Hematopoietic multipotent progenitor cell treated with erythropoietin and hydrocortisone succinate and interleukin-3 and kit ligand, for 17 days (in vitro differentiated cells): ENCODE results near the gene DDB1.
A peak's percentile ranks its signal among the peaks of the same experiment; 100 is the strongest.

Source experiments
- DNase-seq: peaks from one replicate; pipeline ENCODE4 v3.0.0-alpha.2; 2015; ENCODE audit warnings: low spot score

The DDB1 gene

DNA sequence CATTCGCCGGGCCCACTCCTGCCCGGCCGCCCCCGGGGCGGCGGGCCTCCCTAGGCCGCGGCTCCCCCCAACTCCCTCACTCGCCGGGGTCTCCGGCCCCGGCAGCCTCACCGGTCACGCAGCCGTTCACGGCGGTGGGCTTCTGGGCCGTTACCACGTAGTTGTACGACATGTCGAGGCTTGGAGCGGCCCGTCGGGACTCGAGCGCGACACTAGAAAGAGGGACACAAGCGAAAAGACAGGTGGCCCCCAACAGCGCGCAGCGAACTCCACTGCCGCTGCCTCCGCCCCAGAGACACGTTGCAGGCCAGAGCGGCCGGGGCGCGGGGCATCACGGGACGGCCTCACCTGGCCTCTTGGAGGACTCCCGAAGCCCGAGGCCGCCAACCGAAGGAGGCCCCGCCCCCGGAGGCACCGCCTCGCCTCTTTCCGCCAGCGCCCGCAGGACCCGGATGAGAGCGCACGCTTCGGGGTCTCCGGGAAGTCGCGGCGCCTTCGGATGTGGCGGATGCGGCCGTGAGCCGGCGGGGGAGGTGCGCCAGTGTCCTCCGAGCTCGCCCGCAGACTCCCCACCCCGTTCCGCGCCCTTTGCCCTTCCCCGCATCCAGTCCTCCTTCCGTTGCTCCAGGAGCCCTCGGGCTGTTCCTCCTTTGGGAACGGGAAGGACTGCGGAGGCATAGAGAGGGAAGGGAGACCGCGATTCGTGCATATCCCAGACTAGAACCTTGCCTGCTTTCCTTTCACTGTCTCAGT is at the start of gene DDB1, which contains the start of gene TKFC:
TSS of gene DDB1 (minus strand) at position 309 of the 753 bp plus-strand sequence. CDS start at position 172, 137 bp downstream.
TSS of gene TKFC (plus strand) at position 432 of the 753 bp plus-strand sequence. CDS start 1,501 bp downstream, outside the sequence.
- peak; percentile 92 for DNase-seq

DNA sequence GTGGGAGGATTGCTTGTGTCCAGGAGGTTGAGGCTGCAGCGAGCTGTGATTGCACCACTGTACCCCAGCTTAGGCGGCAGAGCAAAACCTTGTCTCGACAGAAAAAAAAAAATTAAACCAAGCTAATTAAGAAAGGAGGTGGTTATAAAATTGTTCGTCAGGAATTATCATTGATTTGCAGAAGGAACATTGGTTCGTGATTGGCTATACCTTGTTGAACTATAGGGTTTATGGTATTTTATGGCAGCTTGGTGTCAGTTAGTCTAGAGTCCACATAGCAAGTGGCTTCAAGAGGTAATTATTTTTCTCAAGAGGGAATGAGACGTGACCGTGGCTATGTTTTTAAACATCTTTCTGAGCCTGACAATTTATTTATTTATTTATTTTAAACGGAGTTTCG is 48.0 kb upstream of the DDB1 start:
- DNase-seq, result no peak

DNA sequence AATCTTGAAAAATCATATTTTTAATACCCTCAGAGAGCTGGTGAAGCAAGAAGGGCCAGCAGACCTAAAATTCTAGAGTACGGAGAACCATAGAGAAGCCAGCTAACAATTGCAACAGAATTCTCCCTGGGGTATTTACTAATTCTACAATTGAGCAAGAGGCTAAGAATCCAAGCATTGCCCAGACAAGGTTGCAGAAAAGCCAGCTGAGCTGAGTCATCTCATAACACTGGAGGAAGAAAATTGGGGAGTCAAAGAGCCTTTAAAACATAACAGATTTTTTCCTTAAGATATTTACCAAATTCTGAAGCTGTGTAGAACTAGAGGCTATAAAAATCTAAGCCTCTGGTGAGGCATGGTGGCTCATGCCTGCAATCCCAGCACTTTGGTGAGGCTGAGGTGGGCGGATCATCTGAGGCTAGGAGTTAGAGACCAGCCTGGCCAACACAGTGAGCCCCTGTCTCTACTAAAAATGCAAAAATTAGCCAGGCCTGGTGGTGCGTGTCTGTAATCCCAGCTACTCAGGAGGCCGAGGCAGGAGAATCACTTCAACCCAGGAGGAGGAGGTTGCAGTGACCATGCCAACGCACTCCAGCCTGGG is 45.9 kb upstream of the DDB1 start:
- DNase-seq, result no peak

DNA sequence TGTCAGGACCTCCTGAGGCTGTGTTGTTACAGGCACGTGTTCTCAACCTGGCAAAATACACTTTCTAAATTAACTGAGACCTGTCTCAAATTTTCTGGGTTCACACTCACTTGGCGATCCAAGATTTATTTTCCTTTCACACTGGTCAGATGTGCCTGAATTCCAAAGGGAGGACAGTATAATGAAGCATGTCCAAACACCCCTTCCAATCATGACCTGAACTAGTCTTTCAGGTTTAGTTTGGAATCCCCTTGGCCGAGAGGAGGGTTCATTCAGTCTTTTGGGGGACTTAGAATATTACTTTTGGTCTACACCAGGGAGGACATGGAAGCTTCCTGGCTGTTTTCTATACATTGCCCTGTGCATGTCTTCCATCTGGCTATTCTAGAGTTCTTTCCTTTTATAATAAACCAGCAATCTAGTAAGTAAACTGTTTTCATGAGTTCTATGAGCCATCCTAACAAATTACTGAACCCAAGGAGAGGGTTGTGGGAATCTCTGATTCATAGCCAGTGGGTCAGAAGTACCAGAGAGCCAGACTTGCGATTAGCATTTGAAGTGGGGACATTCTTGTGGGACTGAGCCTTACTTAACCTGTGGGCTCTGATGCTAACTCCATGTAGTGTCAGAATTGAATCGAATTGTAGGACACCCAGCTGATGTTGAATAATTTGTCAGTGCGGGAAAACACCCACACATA is 44.7 kb upstream of the DDB1 start:
- DNase-seq, result no peak

DNA sequence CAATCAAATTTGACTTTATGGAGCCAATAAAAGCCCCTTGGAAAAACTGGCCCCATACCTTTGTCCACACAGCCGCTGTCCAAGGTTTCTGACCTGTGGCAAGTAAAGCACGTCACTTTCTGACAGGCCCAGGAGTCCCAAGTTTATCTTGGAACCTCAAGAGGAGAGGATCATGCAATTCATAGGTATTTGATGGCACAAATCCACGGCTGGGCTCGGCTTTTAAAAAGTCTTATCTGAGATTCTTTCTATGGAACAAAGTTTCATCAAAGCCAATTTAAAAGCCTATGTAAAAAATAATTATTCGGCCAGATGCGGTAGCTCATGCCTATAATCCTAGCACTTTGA is 42.8 kb upstream of the DDB1 start:
- DNase-seq, result no peak

DNA sequence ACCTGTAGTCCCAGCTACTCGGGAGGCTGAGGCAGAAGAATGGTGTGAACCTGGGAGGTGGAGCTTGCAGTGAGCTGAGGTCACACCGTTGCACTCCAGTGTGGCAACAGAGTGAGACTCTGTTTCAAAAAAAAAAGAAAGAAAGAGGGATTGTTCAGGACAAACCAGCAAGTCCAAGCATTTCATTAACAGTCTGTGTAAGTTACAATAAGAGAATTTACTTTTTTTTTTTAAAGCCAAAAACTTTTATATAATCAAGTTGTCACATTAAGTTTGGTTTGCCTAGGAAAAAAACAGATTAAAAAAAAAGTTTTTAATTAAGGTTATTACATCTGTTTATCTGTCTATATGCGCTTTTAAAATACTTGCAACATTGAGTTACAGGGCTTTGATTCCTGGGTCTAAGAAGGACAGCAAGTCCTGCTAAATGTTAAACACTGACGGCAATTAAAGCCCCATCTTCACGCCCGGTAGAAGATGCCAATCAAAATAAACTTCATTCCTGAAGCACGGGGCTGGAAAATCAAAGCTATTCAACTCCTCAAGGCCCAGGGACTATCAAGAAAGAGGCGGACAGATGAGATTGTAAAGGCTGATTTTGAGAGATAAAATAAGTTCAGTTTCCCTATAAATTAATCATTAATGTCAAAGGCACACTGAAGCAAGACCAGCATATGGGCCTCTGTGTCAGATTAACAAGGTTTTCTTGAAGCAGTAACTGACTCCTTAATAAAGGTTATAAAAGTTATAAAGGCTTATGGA is 39.9 kb upstream of the DDB1 start:
- no peak for DNase-seq

DNA sequence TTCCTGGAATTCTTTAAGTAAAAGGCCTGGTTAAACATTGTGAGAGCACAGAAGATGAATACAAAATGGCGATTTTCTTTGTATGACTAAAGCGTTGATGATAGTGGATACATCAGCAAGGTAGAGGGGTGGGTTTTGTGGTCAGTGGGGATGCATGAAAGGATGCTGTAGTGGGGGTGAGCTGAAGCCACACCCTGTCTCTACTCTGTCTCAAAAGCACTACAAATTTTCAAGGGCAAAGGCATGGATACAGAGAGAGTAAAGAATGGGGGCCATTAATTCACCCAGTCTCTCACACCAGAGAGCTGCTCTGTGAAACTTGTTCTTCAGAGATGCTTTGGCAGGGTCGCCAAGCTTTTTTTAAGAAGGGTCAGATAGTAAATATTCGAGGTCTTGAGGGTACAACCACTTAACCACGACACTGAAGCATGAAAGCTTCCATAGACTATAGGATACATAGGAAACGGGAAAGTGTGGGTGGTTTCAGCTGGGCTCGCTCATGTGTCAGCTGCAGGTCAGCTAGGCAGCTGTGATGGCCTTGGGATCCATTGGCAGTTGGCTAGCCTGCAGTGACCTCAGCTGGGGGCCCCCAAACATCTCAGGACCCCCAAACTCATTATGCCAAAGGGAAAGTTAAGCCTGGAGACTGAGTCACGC is 37.6 kb upstream of the DDB1 start:
- no peak for DNase-seq

DNA sequence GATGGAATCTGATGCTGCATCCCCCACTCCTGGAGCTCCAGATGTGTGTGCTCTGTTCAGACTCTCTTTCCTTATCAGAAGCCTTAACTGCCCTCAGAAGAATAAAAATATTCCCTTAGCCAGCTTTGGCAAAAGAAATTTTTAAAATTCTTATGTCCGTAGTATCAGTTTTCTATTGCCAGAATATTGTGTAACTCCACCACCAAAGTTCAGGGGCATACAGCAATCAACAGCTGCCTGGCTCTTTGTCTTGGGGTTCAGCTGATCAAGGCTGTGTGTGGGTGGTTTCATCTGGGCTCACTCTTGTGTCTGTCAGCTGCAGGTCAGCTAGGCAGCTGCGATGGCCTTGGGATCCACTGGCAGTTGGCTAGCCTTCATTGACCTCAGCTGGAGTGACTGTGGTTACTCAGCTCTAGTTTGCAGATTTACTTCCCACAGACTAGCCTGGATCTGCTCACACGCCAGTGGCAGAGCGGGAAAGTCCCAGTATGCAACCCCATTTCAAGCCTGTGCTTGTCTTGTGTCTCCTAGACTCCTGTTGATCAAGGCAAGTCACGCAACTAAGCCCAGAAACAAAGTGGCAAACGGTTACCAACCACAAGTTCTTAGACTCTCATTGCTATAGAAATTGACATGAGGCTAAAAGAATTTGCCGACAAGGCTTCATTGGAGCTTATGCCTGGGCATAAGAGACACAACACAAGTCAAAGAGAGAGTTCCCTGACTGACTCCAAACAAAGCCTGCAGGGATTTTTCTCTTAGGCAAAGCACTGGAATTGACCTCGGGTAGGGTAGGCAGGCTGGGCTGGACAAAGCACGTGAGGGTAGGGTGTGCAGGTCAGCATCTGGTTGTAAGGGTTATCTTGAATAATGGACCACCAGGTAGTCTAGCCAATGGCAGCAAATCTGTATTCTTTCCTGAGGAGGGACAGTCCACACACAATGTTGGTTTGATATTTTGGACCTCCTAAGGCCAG is 36.8 kb upstream of the DDB1 start:
- DNase-seq, result no peak

DNA sequence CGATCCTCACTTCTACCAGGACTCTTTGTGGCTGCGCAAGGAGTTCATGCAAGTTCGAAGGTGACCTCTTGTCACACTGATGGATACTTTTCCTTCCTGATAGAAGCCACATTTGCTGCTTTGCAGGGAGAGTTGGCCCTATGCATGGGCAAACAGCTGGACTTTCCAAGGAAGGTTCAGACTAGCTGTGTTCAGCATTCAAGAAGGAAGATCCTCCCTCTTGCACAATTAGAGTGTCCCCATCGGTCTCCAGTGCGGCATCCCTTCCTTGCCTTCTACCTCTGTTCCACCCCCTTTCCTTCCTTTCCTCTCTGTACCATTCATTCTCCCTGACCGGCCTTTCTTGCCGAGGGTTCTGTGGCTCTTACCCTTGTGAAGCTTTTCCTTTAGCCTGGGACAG is 35.7 kb upstream of the DDB1 start:
- DNase-seq, result no peak

DNA sequence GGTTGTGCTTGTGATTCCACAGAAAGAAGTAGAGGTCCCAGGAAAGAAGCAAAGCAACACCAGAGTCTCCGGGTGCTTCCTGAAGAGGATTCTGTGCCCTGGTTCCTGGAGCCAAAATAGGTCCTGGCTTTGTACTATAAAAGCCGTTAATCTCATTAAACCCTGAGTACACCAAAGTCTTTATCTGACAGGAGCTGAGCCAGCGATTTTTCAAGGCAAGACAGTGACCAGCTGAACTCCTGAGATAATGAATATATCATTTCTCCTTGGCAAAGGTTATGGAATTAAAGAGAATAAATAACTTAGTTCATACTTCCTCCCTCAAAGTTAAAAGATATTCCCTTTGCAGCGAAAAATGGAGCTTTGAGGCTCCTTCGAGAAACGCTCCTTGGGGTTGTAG is 34.5 kb upstream of the DDB1 start:
- peak; percentile 70 for DNase-seq

DNA sequence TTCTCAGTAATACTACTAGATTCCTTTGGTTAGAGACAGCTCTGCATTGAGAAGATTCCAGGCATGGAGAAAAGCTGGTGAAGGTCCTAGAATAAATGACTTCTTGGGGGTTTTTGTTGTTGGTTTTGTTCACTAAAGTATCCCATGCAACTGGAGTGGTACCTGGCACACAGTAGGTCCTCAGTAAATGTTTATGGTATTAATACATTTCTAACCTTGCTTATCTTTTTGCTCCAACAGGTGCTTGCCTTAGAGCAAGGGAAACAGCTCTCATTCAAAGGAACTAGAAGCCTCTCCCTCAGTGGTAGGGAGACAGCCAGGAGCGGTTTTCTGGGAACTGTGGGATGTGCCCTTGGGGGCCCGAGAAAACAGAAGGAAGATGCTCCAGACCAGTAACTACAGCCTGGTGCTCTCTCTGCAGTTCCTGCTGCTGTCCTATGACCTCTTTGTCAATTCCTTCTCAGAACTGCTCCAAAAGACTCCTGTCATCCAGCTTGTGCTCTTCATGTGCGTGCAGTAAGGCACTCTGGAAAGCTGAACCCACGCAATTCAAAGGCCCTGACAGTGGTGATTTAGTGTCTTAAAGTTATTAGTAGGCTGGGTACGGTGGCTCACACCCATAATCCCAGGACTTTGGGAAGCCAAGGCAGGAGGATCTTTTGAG is 31.2 kb upstream of the DDB1 start:
- no peak for DNase-seq

DNA sequence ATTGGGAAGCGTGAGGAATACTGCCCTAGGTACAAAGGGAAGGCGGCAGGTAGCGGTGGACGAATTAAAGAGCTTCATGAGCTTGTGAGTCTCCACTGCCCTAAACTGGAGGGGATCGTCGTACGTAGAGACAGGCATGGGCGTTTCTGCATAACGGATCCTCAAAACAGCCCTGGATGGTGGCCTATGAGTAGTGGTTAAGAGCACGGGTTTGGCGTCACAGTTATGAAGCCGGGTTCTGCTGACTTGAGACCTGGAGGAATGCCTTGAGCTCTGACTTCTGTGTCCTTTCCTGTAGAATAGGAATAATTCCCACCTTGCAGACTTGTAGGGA is 29.6 kb upstream of the DDB1 start:
- no peak for DNase-seq

DNA sequence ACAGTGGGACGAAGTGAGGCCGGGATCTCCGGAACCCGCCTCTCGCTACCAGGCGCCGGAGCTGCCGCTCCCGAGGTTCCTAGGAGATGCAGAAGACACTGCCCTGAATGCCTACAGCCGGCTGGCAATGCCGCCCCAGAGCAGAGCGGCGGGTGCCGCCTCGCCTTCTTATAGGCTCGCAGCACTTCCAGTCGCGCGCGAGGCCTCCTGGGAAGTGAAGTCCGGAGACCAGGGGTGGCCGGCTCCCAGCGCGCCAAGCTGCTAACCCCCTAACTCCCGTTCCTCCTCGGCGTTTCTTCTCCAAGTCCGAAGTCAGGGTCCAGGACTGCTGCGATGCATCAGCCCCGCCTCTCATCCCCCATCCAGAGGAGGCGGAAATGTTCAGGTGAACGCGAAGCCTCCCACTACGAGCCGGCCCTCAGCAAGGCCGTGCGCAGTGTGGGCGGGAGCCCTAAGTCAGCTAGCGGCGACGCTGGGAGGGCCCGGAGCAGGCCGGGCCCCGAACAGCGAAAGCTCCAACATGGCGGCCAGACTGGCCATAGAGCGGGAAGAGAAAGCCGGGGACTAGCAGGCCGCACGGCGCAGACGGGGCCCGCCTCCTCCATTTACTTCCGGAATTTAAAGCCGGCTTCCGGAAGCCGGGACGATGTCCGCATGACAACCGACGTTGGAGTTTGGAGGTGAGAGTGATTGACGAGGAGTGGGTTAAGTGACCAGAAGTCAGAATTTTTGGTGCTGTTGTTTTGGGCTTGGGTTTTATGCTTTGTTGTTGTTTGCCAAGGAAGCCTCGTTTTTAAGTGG is 29.0 kb upstream of the DDB1 start, which contains the start of the genes CYB561A3 and TMEM138:
TSS of gene CYB561A3 (minus strand) at position 142 of the 801 bp plus-strand sequence. CDS start 5,169 bp downstream, outside the sequence.
TSS of gene TMEM138 (plus strand) at position 634 of the 801 bp plus-strand sequence. CDS start 2,017 bp downstream, outside the sequence.
- peak; percentile 87 for DNase-seq

DNA sequence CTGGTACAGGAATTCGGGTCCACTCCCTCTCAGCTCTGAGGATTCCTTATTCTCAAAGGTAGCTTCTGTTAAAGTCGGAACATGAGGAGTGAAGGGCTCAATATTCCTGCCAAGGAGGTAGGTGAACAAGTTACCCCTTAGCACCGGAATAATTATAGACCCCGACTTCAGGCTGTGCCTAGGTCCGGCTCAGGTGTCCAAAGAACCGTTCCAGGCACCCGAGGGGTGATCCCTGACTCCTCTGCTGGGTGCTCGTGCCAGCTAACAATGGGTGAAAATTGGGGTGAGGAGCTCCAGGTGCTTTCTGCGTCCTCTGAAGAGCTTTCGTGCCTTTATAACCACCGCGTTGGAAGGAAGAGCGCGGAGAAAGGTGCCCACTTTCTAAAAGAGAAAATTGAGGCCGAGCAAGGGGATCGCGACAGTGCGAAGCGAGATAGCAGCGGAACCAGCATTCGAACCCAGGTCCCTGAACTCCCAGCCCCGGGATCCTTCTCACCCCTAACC is 28.4 kb upstream of the DDB1 start:
- no peak for DNase-seq

DNA sequence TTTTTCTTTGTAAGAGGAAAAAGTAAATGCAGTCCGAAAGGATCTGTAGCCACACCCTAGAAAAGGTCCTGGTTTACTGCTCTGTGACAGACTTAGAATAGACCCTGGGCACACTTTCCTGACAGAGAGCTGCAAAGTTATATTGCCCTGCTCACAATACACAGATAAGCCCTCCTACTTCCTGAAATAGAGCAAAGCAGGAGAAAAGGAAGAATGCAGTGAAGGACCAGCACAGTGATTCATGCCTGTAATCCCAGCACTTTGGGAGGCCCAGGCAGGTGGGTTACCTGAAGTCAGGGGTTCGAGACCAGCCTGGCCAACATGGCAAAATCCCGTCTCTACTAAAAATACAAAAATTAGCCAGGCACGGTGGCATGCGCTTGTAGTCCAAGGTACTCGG is 26.6 kb upstream of the DDB1 start:
- no peak for DNase-seq

DNA sequence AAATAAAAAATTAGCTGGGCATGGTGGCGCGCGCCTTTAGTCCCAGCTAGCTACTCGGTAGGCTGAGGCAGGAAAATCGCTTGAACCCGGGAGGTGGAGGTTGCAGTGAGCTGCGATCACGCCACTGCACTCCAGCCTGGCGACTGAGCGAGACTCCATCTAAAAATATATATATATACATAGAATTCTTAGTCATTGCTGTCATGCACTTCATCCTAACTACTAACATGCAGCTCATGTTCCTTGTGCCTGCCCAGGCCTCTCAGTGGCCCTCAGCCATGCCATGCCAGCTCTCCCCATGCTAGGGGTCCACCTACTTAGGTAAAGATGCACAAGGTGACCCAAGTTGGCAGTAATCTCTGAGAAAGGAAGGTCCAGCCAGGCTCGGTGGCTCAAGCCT is 25.7 kb upstream of the DDB1 start:
- no peak for DNase-seq

DNA sequence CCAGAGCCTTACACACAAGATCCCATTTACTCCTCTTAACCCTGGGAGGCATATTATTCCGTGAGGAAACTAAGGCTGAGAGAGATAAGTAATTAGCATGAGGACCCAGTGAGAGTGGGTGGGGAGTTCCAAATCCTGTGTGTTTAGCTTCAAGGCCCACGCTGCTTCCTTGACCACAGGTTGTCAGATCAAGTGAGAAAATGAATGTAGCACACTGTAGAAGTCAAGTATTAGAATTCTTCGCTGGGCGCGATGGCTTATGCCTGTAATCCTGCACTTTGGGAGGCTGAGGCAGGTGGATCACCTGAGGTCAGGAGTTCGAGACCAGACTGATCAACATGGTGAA is 25.0 kb upstream of the DDB1 start:
- no peak for DNase-seq

DNA sequence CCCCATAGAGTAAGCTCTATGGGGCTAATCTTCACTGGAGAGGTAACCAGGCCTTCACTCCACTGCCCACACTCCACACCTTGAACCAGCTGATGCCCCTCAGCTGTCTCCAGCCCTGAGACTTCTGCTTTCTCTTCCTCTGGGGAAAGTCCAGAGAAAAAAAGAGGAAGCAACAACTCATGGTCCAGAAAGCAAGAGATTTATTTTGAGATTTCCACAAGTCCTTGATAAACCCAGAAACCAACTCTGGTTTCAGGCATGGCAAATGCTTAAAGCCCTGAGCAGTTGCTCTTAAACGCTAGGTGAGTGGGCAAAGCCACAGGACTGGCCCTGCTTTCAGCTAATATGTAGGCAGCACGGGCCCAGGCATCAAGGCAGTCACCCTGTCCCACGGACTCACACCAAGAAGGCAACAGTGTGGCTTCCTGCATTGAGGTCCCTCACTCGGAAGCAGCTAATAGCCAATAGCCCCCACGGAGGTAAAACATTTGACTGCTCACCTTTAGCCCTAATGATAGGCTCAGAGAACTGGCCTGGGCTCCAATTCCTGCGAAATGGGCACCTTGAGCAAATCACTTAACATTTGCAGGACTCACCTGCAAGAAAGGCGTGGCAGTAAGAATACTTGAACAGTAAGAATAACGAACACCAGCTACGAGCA is 24.5 kb upstream of the DDB1 start:
- no peak for DNase-seq

DNA sequence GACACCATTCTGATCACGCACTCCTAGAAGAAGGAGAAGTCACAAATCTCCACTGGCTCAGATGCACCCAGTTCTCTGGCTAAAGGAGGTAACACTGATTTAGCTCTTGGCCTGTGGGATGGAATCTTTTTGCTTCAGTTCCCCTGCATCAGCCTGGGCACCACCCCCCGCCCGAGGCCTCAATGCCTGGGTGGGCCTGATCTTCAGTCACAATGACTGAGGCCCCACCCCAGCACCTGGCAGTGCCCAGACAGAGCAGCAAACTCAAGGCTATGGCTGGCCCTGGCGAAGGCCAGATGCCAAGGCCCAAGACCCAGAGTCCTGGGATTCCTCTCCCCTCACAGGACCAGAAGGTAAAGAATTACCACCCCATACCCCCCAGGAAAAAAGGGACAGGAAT is 23.8 kb upstream of the DDB1 start:
- DNase-seq, result no peak
